GM23338 (cell line): ENCODE data around the gene TCP10L.
"Not testable (repeated sequence)": the region's sequence is repeated elsewhere in the genome, so short reads cannot be mapped to it uniquely, and the experiment has no call there.

Source experiments
- CTCF ChIP-seq, 2 experiments: fragments of 200-600 bp in 1 of 2; sonication (generic) in 1 of 2; conservative IDR thresholded peaks; 2 replicates each; pipeline versions ENCODE4 v1.5.1 to v1.6.1; 2016 to 2017; ENCODE audit warnings: antibody characterized with exemption in 2 of 2, low read depth in 2 of 2, mild to moderate bottlenecking in 2 of 2, moderate library complexity in 1 of 2
- POLR2AphosphoS5 ChIP-seq: IDR thresholded peaks from 2 replicates; pipeline ENCODE4 v1.6.1; 2016; ENCODE audit warnings: antibody characterized with exemption, low read depth

- TF ChIP-seq CTCF (conservative IDR thresholded peaks at IDR 0.05; ENCODE audit: low read depth in 2 of 2); POLR2AphosphoS5: not testable (repeated sequence)
Observed at GRCh38 chr21:32543056-32543455, 42.3 kb downstream of the TCP10L start.
